GM23338 (cell line): ENCODE measurements around the gene PTBP2. TPM values are rescaled to one million over a fixed set of nuclear protein-coding genes. Genes with fewer than 3 reads are reported as not detected.

ENCODE experiments used
- ATAC-seq: fragments of 200-7000 bp; cut with Tn5 transposase; 3 replicates; pipeline ENCODE4 v1.9.1; 2020
- DNase-seq: peaks from one replicate; pipeline ENCODE4 v3.0.0-alpha.2; 2015; ENCODE audit warnings: low spot score
- H2AFZ ChIP-seq: fragments of 200-600 bp; sonication (generic); 2 replicates; pipeline ENCODE4 v1.8.0; 2016; ENCODE audit warnings: antibody characterized with exemption, mild to moderate bottlenecking, moderate library complexity
- H3F3A ChIP-seq: fragments of 200-600 bp; sonication (generic); replicated peaks from 2 replicates; pipeline ENCODE4 v1.8.0; 2017; ENCODE audit warnings: antibody characterized with exemption, mixed run types, low read depth
- H3K27ac ChIP-seq: fragments of 200-600 bp; sonication (generic); 2 replicates; pipeline ENCODE4 v1.6.1; 2016; ENCODE audit warnings: low read depth
- H3K27me3 ChIP-seq: fragments of 200-600 bp; sonication (generic); 2 replicates; pipeline ENCODE4 v1.8.0; 2016; ENCODE audit warnings: mild to moderate bottlenecking, mixed run types, moderate library complexity; ENCODE audit not compliant: insufficient read depth
- H3K36me3 ChIP-seq: fragments of 200-600 bp; sonication (generic); 2 replicates; pipeline ENCODE4 v1.8.0; 2016; ENCODE audit warnings: mild to moderate bottlenecking; ENCODE audit not compliant: insufficient read depth
- H3K4me1 ChIP-seq: fragments of 200-600 bp; sonication (generic); 2 replicates; pipeline ENCODE4 v1.8.0; 2016; ENCODE audit warnings: mild to moderate bottlenecking, moderate library complexity; ENCODE audit not compliant: insufficient read depth
- H3K4me2 ChIP-seq: fragments of 200-600 bp; sonication (generic); 2 replicates; pipeline ENCODE4 v1.7.1; 2017; ENCODE audit warnings: mixed run types
- H3K4me3 ChIP-seq: fragments of 200-600 bp; sonication (generic); 2 replicates; pipeline ENCODE4 v1.6.1; 2016; ENCODE audit warnings: mixed run types
- H3K79me2 ChIP-seq: fragments of 200-600 bp; sonication (generic); replicated peaks from 2 replicates; pipeline ENCODE4 v1.8.0; 2017; ENCODE audit warnings: mild to moderate bottlenecking; ENCODE audit not compliant: insufficient read depth
- H3K9me2 ChIP-seq: fragments of 200-600 bp; sonication (generic); 2 replicates; pipeline ENCODE4 v1.8.0; 2017; ENCODE audit not compliant: insufficient read depth
- H4K20me1 ChIP-seq: fragments of 200-600 bp; sonication (generic); replicated peaks from 2 replicates; pipeline ENCODE4 v1.8.0; 2017; ENCODE audit warnings: mild to moderate bottlenecking; ENCODE audit not compliant: insufficient read depth
- H3K27ac Mint-ChIP-seq: 2 replicates; pipeline ENCODE4 v1.8.0; 2020; ENCODE audit warnings: inconsistent platforms, mild to moderate bottlenecking, moderate library complexity, mixed read lengths
- H3K27me3 Mint-ChIP-seq: 3 replicates; pipeline ENCODE4 v1.8.0; 2022; ENCODE audit warnings: low read depth, mild to moderate bottlenecking, moderate library complexity, mixed read lengths, inconsistent platforms; ENCODE audit not compliant: insufficient read depth, poor library complexity
- H3K36me3 Mint-ChIP-seq: 3 replicates; pipeline ENCODE4 v1.8.0; 2021; ENCODE audit warnings: low read depth, mild to moderate bottlenecking, inconsistent platforms, moderate library complexity, mixed read lengths
- H3K4me1 Mint-ChIP-seq: 3 replicates; pipeline ENCODE4 v1.8.0; 2020; ENCODE audit warnings: mild to moderate bottlenecking, inconsistent platforms, mixed read lengths
- H3K4me3 Mint-ChIP-seq: 3 replicates; pipeline ENCODE4 v1.8.0; 2021; ENCODE audit warnings: moderate library complexity, mild to moderate bottlenecking, inconsistent platforms, mixed read lengths
- H3K9me3 Mint-ChIP-seq: 3 replicates; pipeline ENCODE4 v1.8.0; 2020; ENCODE audit warnings: moderate library complexity, mild to moderate bottlenecking, inconsistent platforms, mixed read lengths
- CREB1 ChIP-seq: fragments of 250-450 bp; sonication (Bioruptor Pico); IDR thresholded peaks from 2 replicates; pipeline ENCODE4 v1.5.0; 2020; ENCODE audit warnings: low read depth, mild to moderate bottlenecking, moderate library complexity
- EZH2 ChIP-seq: fragments of 200-600 bp; sonication (generic); IDR thresholded peaks from one replicate; pipeline ENCODE4 v1.8.0; 2017; ENCODE audit warnings: antibody characterized with exemption, mild to moderate bottlenecking, low read depth; ENCODE audit not compliant: unreplicated experiment
- EZH2phosphoT487 ChIP-seq: fragments of 200-600 bp; sonication (generic); IDR thresholded peaks from one replicate; pipeline ENCODE4 v1.8.1; 2018; ENCODE audit warnings: antibody characterized with exemption; ENCODE audit not compliant: unreplicated experiment
- JUNB ChIP-seq: IDR thresholded peaks from one replicate; pipeline ENCODE4 v1.6.1; 2016; ENCODE audit warnings: antibody characterized with exemption; ENCODE audit not compliant: unreplicated experiment
- NANOG ChIP-seq: IDR thresholded peaks from 2 replicates; pipeline ENCODE4 v1.6.1; 2016; ENCODE audit warnings: antibody characterized with exemption, borderline replicate concordance
- POLR2AphosphoS5 ChIP-seq: IDR thresholded peaks from 2 replicates; pipeline ENCODE4 v1.6.1; 2016; ENCODE audit warnings: antibody characterized with exemption, low read depth
- STAT1 ChIP-seq: IDR thresholded peaks from one replicate; pipeline ENCODE4 v1.6.1; 2016; ENCODE audit warnings: antibody characterized with exemption; ENCODE audit not compliant: unreplicated experiment
- ZNF331 ChIP-seq: fragments of 250-450 bp; sonication (Bioruptor Pico); IDR thresholded peaks from 2 replicates; pipeline ENCODE4 v1.5.0; 2020; ENCODE audit warnings: low read depth, mild to moderate bottlenecking, moderate library complexity
- polyA plus RNA-seq: library from polyadenylated mRNA; unstranded; fragments of >200 nt; fragmentation: Nextera tagmentation; extraction: Ambion mirVana; gene quantifications from 2 replicates; pipeline ENCODE4 v1.2.1, GENCODE V29; 2016
- total RNA-seq: library from RNA; depleted of rRNA; stranded (reverse); fragments of >200 nt; shearing (Covaris generic); gene quantifications from 2 replicates; pipeline ENCODE4 v1.2.3, GENCODE V29; 2014
- TF ChIP-seq, protein P1 (sequence below): IDR thresholded peaks from 2 replicates; pipeline ENCODE4 v1.6.1; 2016; ENCODE audit warnings: antibody characterized with exemption
- TF ChIP-seq, protein P2 (sequence below): IDR thresholded peaks from one replicate; pipeline ENCODE4 v1.6.1; 2018; ENCODE audit warnings: antibody characterized with exemption; ENCODE audit not compliant: unreplicated experiment
- TF ChIP-seq, protein P3 (sequence below), 2 experiments: fragments of 200-600 bp in 1 of 2; sonication (generic) in 1 of 2; conservative IDR thresholded peaks; 2 replicates each; pipeline versions ENCODE4 v1.5.1 to v1.6.1; 2016 to 2017; ENCODE audit warnings: antibody characterized with exemption in 2 of 2, low read depth in 2 of 2, mild to moderate bottlenecking in 2 of 2, moderate library complexity in 1 of 2

Gene PTBP2
- total and polyA plus RNA-seq, 2 experiments from 2014 or later, result 50.2 to 108 TPM

GRCh38 chr1:96723936-96724335, 2.4 kb downstream of the PTBP2 start:
- peaks cover 7% of the 10 kb centered on the region; the same call in 1 of the 2 replicates for H3K36me3 ChIP-seq
- ATAC-seq (no peak), DNase-seq (no peak)
- H3K4me2 ChIP-seq, result peak overlapping the region; percentile 87
- peak overlapping the region; percentile 97; the same call in 1 of the 3 replicates for H3K4me3 Mint-ChIP-seq
- H3K27me3 Mint-ChIP-seq, result peaks cover 2% of the 10 kb centered on the region
- no peak for TF ChIP-seq STAT1
- TF ChIP-seq ZNF331 (CRISPR knock-in tag), result no peak
- no peak for TF ChIP-seq EZH2
- no peak for TF ChIP-seq NANOG
- TF ChIP-seq, protein P1, sequence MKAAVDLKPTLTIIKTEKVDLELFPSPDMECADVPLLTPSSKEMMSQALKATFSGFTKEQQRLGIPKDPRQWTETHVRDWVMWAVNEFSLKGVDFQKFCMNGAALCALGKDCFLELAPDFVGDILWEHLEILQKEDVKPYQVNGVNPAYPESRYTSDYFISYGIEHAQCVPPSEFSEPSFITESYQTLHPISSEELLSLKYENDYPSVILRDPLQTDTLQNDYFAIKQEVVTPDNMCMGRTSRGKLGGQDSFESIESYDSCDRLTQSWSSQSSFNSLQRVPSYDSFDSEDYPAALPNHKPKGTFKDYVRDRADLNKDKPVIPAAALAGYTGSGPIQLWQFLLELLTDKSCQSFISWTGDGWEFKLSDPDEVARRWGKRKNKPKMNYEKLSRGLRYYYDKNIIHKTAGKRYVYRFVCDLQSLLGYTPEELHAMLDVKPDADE, result no peak
- no peak for TF ChIP-seq JUNB
- TF ChIP-seq, protein P2, sequence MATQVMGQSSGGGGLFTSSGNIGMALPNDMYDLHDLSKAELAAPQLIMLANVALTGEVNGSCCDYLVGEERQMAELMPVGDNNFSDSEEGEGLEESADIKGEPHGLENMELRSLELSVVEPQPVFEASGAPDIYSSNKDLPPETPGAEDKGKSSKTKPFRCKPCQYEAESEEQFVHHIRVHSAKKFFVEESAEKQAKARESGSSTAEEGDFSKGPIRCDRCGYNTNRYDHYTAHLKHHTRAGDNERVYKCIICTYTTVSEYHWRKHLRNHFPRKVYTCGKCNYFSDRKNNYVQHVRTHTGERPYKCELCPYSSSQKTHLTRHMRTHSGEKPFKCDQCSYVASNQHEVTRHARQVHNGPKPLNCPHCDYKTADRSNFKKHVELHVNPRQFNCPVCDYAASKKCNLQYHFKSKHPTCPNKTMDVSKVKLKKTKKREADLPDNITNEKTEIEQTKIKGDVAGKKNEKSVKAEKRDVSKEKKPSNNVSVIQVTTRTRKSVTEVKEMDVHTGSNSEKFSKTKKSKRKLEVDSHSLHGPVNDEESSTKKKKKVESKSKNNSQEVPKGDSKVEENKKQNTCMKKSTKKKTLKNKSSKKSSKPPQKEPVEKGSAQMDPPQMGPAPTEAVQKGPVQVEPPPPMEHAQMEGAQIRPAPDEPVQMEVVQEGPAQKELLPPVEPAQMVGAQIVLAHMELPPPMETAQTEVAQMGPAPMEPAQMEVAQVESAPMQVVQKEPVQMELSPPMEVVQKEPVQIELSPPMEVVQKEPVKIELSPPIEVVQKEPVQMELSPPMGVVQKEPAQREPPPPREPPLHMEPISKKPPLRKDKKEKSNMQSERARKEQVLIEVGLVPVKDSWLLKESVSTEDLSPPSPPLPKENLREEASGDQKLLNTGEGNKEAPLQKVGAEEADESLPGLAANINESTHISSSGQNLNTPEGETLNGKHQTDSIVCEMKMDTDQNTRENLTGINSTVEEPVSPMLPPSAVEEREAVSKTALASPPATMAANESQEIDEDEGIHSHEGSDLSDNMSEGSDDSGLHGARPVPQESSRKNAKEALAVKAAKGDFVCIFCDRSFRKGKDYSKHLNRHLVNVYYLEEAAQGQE, result no peak
- H3K27ac Mint-ChIP-seq, result no peak overlapping the region
- peaks cover 33% of the 10 kb centered on the region for H3K4me1 Mint-ChIP-seq
- 0 out of 3 replicates have a peak, but pooled peaks cover 2% of the 10 kb centered on the region for H3K9me3 Mint-ChIP-seq
- H3K4me3 ChIP-seq, result peak overlapping the region; percentile 89
- peaks cover 24% of the 10 kb centered on the region for H3K4me1 ChIP-seq
- H3K27ac ChIP-seq, result no peak overlapping the region
- H3K79me2 ChIP-seq, result peaks cover 73% of the 10 kb centered on the region
- H3K27me3 ChIP-seq, result no peaks in the 10 kb centered on the region
- peaks cover 11% of the 10 kb centered on the region; the same call in 1 of the 2 replicates for H4K20me1 ChIP-seq
- H3K36me3 Mint-ChIP-seq, result peaks cover 64% of the 10 kb centered on the region
- no peaks in the 10 kb centered on the region for H3K9me2 ChIP-seq
- no peaks in the 10 kb centered on the region for H3F3A ChIP-seq
- H2AFZ ChIP-seq, result no peak overlapping the region

GRCh38 chr1:96727860-96728259, 6.3 kb downstream of the PTBP2 start:
- Mint-ChIP-seq H3K4me1 (peaks cover 42% of the 10 kb centered on the region), H3K27me3 (no peaks in the 10 kb centered on the region), H3K4me3 (no peak overlapping the region), H3K27ac (no peak overlapping the region), H3K36me3 (peaks cover 79% of the 10 kb centered on the region), H3K9me3 (0 out of 3 replicates have a peak, but pooled peaks cover 2% of the 10 kb centered on the region)
- Histone ChIP-seq H3K4me3 (no peak overlapping the region), H3K4me2 (no peak overlapping the region), H3K36me3 (peaks cover 11% of the 10 kb centered on the region; the same call in 1 of the 2 replicates), H3K9me2 (no peaks in the 10 kb centered on the region), H2AFZ (no peak overlapping the region), H4K20me1 (peaks cover 43% of the 10 kb centered on the region), H3K27ac (no peak overlapping the region), H3K27me3 (no peaks in the 10 kb centered on the region), H3F3A (no peaks in the 10 kb centered on the region), H3K4me1 (peaks cover 28% of the 10 kb centered on the region), H3K79me2 (peaks cover 100% of the 10 kb centered on the region)
- ATAC-seq (no peak), DNase-seq (no peak)
- TF ChIP-seq NANOG, result no peak
- no peak for TF ChIP-seq JUNB
- TF ChIP-seq ZNF331 (CRISPR knock-in tag), result no peak
- TF ChIP-seq, protein P3, sequence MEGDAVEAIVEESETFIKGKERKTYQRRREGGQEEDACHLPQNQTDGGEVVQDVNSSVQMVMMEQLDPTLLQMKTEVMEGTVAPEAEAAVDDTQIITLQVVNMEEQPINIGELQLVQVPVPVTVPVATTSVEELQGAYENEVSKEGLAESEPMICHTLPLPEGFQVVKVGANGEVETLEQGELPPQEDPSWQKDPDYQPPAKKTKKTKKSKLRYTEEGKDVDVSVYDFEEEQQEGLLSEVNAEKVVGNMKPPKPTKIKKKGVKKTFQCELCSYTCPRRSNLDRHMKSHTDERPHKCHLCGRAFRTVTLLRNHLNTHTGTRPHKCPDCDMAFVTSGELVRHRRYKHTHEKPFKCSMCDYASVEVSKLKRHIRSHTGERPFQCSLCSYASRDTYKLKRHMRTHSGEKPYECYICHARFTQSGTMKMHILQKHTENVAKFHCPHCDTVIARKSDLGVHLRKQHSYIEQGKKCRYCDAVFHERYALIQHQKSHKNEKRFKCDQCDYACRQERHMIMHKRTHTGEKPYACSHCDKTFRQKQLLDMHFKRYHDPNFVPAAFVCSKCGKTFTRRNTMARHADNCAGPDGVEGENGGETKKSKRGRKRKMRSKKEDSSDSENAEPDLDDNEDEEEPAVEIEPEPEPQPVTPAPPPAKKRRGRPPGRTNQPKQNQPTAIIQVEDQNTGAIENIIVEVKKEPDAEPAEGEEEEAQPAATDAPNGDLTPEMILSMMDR (conservative IDR thresholded peaks at IDR 0.05; ENCODE audit: low read depth in 2 of 2), result no peak
- TF ChIP-seq EZH2, result no peak
- no peak for TF ChIP-seq EZH2phosphoT487
- TF ChIP-seq CREB1, result no peak
- no peak for TF ChIP-seq POLR2AphosphoS5
- TF ChIP-seq, protein P1, result no peak
- TF ChIP-seq, protein P2, result no peak
